A549 treated with GW870086 at 1 μM for 4 hours (cell line): ENCODE data around the gene FMO3. TPM values are rescaled to one million over a fixed set of nuclear protein-coding genes. Genes with fewer than 3 reads are reported as not detected.

Experiments used
- total RNA-seq: library from RNA; stranded (reverse); fragments of 200-300 nt; extraction: Qiagen RNA extraction; gene quantifications from 5 replicates; pipeline ENCODE4 v1.2.3, GENCODE V29; 2022; ENCODE audit warnings: low read depth

Gene FMO3
- total RNA-seq = not detected in 5 replicates

DNA sequence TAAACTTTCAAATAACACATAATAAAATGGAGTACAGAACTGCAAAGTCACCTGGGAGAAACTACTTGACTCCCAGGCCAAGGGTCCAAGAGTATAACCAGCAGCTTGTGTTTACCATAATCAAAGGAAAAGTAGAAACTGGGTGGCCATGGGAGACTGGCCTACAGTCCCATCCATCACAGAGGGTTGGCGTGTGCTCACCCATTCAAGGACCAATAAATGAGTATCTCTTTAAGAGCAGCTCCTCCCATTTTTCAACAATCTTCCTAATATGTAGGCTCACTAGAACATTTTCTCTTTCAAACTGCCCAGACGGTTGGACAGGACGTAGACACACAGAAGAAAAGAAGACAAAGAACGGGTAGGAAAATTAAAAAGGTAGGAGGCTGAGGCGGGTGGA is at the start of gene FMO3:
FMO3 (plus strand) TSS at position 302 of the 400 bp plus-strand sequence. CDS start 1,754 bp downstream, outside the sequence.

Other genes starting within 250 kb of the FMO3 start
- not detected in 5 replicates for gene MROH9, start 155.4 kb upstream of the FMO3 start, total RNA-seq
- gene FMO2, start 94.4 kb downstream of the FMO3 start, total RNA-seq = not detected in 5 replicates
- gene FMO1, start 157.6 kb downstream of the FMO3 start, total RNA-seq = not detected in 5 replicates
- gene FMO4, start 223.3 kb downstream of the FMO3 start, total RNA-seq = 0.33 to 1.1 TPM (median 0.54 TPM) in 5 replicates